ENCODE measurements around the gene IMPA2. TPM values are rescaled to one million over a fixed set of nuclear protein-coding genes. Genes with fewer than 3 reads are reported as not detected.

IMPA2 gene
- total RNA-seq, 6 experiments from 2014 or later, result 32.3 to 51.1 (median 45.7) TPM

DNA sequence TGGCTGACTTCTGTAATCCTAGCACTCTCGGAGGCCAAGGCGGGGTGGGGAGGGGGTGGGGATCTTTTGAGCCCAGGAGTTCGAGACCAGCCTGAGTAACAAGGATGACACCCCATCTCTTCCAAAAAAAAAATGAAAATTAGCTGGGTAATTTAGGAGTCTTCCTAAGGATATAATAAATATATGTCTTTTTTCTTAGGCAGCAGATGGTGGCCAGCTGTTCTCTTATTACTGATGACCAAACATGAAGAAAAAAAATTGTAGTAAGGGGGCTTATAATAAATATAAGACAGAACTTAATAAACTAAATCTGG lies 4.2 kb upstream of the IMPA2 start:
- Histone ChIP-seq H3K4me3 (no peak overlapping the region), H3K9me3 (no peaks in the 10 kb centered on the region), H3K4me1 (peaks cover 0 to 9% (median 4%) of the 10 kb centered on the region in 4 donors), H3K27ac (no peak overlapping the region), H3K27me3 (no peaks in the 10 kb centered on the region), H3K36me3 (no peaks in the 10 kb centered on the region)
- TF ChIP-seq POLR2A (IDR thresholded peaks at IDR 0.05), result no peak
- TF ChIP-seq, protein P1, sequence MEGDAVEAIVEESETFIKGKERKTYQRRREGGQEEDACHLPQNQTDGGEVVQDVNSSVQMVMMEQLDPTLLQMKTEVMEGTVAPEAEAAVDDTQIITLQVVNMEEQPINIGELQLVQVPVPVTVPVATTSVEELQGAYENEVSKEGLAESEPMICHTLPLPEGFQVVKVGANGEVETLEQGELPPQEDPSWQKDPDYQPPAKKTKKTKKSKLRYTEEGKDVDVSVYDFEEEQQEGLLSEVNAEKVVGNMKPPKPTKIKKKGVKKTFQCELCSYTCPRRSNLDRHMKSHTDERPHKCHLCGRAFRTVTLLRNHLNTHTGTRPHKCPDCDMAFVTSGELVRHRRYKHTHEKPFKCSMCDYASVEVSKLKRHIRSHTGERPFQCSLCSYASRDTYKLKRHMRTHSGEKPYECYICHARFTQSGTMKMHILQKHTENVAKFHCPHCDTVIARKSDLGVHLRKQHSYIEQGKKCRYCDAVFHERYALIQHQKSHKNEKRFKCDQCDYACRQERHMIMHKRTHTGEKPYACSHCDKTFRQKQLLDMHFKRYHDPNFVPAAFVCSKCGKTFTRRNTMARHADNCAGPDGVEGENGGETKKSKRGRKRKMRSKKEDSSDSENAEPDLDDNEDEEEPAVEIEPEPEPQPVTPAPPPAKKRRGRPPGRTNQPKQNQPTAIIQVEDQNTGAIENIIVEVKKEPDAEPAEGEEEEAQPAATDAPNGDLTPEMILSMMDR (IDR thresholded peaks at IDR 0.05), result no peak
- DNase-seq (no peak), ATAC-seq (no peak)
- intact Hi-C loops (cut with DNase I), result no loop called here
- 88% methylated on average over 3 of the region's 3 CpGs for WGBS (ENCODE audit: insufficient coverage, low coverage, low lambda C conversion rate, missing lambda C conversion rate)

DNA sequence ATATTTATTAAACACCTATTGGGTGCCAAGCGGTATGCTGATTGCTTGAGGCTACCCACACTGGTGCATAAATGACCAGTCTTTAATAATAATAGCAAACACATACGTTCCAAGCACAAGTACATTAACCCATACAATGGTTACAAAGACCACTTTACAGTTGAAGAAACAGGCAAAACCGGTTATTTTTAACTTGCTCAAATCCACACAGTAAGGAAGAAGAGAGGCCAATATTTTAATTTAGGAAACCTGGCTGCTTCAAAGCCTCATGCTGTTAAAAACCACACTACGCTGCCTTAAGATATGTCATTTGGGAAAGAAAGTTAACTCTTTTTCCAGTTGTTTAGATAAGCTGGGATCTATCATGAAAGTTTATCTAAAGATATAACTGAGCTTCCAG lies 2.4 kb upstream of the IMPA2 start:
- DNase-seq (no peak), ATAC-seq (no peak)
- intact Hi-C loops (cut with DNase I), result no loop called here
- H3K4me3 ChIP-seq, result no peak overlapping the region
- no peaks in the 10 kb centered on the region for H3K27me3 ChIP-seq
- no peaks in the 10 kb centered on the region for H3K9me3 ChIP-seq
- TF ChIP-seq POLR2A (IDR thresholded peaks at IDR 0.05), result no peak
- TF ChIP-seq, protein P1 (IDR thresholded peaks at IDR 0.05), result no peak
- 84% methylated on average over 4 of the region's 4 CpGs for WGBS (ENCODE audit: insufficient coverage, low coverage, low lambda C conversion rate, missing lambda C conversion rate)
- H3K36me3 ChIP-seq, result no peaks in the 10 kb centered on the region
- peak overlapping the region in 1 of 3 donors; percentile 97 for H3K27ac ChIP-seq
- H3K4me1 ChIP-seq, result peaks cover 0 to 26% (median 13%) of the 10 kb centered on the region in 4 donors

DNA sequence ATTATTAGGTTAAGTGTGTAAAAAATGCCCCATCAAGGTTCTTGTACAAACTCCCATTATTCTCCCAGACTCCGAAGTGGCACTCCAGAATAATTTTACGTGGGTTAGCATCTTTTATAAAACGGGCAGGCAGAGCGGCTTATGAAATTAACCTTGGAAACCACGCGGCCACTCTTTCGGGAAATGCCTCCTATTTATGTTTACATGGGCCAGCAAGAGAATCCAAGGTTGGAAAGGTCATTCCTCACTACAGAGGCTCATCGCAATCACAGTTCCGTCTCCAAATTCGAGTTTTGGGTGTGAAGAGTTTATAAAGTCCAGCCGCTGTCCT lies 1.2 kb upstream of the IMPA2 start:
- peak overlapping the region; percentile 92 to 97 (median 96) for H3K27ac ChIP-seq
- H3K4me3 ChIP-seq, result peak overlapping the region; percentile 53 to 90 (median 77)
- intact Hi-C loops (cut with DNase I), result no loop called here
- H3K27me3 ChIP-seq, result no peaks in the 10 kb centered on the region
- peaks cover 0 to 28% (median 13%) of the 10 kb centered on the region in 4 donors for H3K4me1 ChIP-seq
- H3K36me3 ChIP-seq, result no peaks in the 10 kb centered on the region
- ATAC-seq, result peak in 1 of 4 donors; percentile 11
- no peaks in the 10 kb centered on the region for H3K9me3 ChIP-seq
- WGBS (ENCODE audit: insufficient coverage, low coverage, low lambda C conversion rate, missing lambda C conversion rate), result under 1% methylated on average over 11 of the region's 11 CpGs
- DNase-seq, result peak in 2 of 3 donors; percentile 50 to 81
- TF ChIP-seq POLR2A (IDR thresholded peaks at IDR 0.05), result no peak
- TF ChIP-seq, protein P1 (IDR thresholded peaks at IDR 0.05), result no peak

DNA sequence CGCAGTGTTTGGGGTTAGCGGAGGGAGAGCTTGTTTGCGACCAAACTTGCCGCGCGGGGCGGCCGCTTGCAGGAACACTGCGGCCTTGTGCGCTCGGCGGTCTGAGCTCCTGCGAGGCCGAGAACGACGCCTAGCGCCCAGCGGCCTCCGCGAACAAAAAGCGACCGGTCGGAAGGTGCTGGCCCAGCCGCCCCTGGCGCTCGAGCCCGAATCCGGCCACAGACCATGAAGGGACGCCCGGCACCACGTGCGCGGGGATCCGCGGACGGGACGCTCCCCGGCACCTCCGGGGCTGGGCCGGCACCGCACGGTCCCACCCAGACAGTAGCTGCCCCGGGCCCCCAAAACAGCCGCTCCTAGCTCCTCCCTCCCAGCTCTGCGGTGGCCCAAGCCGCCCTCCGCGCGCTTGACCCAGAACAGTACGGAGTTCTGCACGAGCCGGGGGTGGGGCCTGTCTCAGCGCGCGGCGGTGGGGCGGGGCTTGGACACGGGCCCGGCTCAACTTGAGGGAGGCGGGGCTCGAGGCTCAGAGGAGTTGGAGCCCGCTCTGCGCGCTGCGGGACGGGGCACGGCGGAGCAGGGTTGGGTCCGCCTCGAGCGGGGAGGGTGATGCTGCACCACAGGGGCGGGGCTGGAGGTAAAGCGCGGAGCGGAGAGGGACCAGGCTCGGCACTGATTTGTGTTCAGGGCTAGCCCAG lies 664 bp upstream of the IMPA2 start:
- H3K36me3 ChIP-seq, result no peaks in the 10 kb centered on the region
- intact Hi-C loops (cut with DNase I), result no loop called here
- peak overlapping the region; percentile 92 to 97 (median 96) for H3K27ac ChIP-seq
- H3K4me3 ChIP-seq, result peak overlapping the region; percentile 53 to 90 (median 77)
- TF ChIP-seq, protein P1 (IDR thresholded peaks at IDR 0.05), result no peak
- peak; percentile 95 for TF ChIP-seq POLR2A (IDR thresholded peaks at IDR 0.05)
- peak; percentile 84 to 93 (median 86) for ATAC-seq
- WGBS (ENCODE audit: insufficient coverage, low coverage, low lambda C conversion rate, missing lambda C conversion rate), result 0% methylated on average over 14 of the region's 76 CpGs
- H3K9me3 ChIP-seq, result no peaks in the 10 kb centered on the region
- peaks cover 0 to 28% (median 13%) of the 10 kb centered on the region in 4 donors for H3K4me1 ChIP-seq
- peak in 2 of 3 donors; percentile 100 for DNase-seq
- no peaks in the 10 kb centered on the region for H3K27me3 ChIP-seq

Measured in right lobe of liver (tissue), 6 donors.